ENCODE data around the gene EIF3D. TPM values are rescaled to one million over a fixed set of nuclear protein-coding genes. Genes with fewer than 3 reads are reported as not detected.

Gene EIF3D
- 67.1 TPM for total RNA-seq
- long read RNA-seq, transcript EIF3D-201 (15 exons, 2,155 nt), result major isoform, 52 of 68 reads
- long read RNA-seq, partial matches to known transcripts, result 4 of 68 reads
- long read RNA-seq, other reads (novel, unspliced or antisense), result 12 of 68 reads

GRCh38 chr22:36528795-36529751 is at the start of gene EIF3D:
Gene EIF3D, minus strand, starts transcription at chr22:36529166. Its CDS starts 3,045 bp downstream, at chr22:36526121.
- intact Hi-C loops (cut with DNase I), result no loop called here
- ATAC-seq (peak; percentile 96), DNase-seq (ENCODE audit: missing footprints) (peak; percentile 99)

- intact Hi-C loops (cut with DNase I), result no loop called here
- ATAC-seq (no peak), DNase-seq (ENCODE audit: missing footprints) (no peak)
These were observed 49.7 kb upstream of the EIF3D start for GRCh38 chr22:36578619-36579018.

GRCh38 chr22:36577019-36577418 is 48.1 kb upstream of the EIF3D start:
- no peak for ATAC-seq
- DNase-seq (ENCODE audit: missing footprints), result no peak
- intact Hi-C loops (cut with DNase I), result no loop called here

- intact Hi-C loops (cut with DNase I), result no loop called here
- ATAC-seq (no peak), DNase-seq (ENCODE audit: missing footprints) (no peak)
These were observed 45.8 kb upstream of the EIF3D start for GRCh38 chr22:36574728-36575127.

GRCh38 chr22:36573815-36574363 is 44.9 kb upstream of the EIF3D start:
- intact Hi-C loops (cut with DNase I), result no loop called here
- ATAC-seq, result no peak
- DNase-seq (ENCODE audit: missing footprints), result no peak

GRCh38 chr22:36571991-36572390 is 43.0 kb upstream of the EIF3D start:
- intact Hi-C loops (cut with DNase I), result no loop called here
- ATAC-seq (no peak), DNase-seq (ENCODE audit: missing footprints) (no peak)

GRCh38 chr22:36569999-36570398 is 41.0 kb upstream of the EIF3D start:
- ATAC-seq, result no peak
- intact Hi-C loops (cut with DNase I), result no loop called here
- no peak for DNase-seq (ENCODE audit: missing footprints)

- no peak for DNase-seq (ENCODE audit: missing footprints)
These were observed 39.9 kb upstream of the EIF3D start for GRCh38 chr22:36568846-36569245.

GRCh38 chr22:36566720-36567119 is 37.8 kb upstream of the EIF3D start:
- intact Hi-C loops (cut with DNase I), result no loop called here
- no peak for ATAC-seq
- DNase-seq (ENCODE audit: missing footprints), result no peak

More at GRCh38 chr22:36568846-36569245, 39.9 kb upstream of the EIF3D start:
- intact Hi-C loops (cut with DNase I), result no loop called here
- no peak for ATAC-seq

- intact Hi-C loops (cut with DNase I), result no loop called here
- DNase-seq (ENCODE audit: missing footprints) (no peak), ATAC-seq (no peak)
These were observed 36.7 kb upstream of the EIF3D start for GRCh38 chr22:36565686-36566085.

GRCh38 chr22:36565159-36565507 is 36.2 kb upstream of the EIF3D start:
- DNase-seq (ENCODE audit: missing footprints) (no peak), ATAC-seq (no peak)
- intact Hi-C loops (cut with DNase I), result no loop called here

GRCh38 chr22:36564422-36565158 is 35.6 kb upstream of the EIF3D start:
- no peak for ATAC-seq
- DNase-seq (ENCODE audit: missing footprints), result no peak
- intact Hi-C loops (cut with DNase I), result no loop called here

GRCh38 chr22:36563898-36564297 is 34.9 kb upstream of the EIF3D start:
- DNase-seq (ENCODE audit: missing footprints), result no peak
- ATAC-seq, result no peak
- intact Hi-C loops (cut with DNase I), result no loop called here

- intact Hi-C loops (cut with DNase I), result no loop called here
- ATAC-seq (no peak), DNase-seq (ENCODE audit: missing footprints) (no peak)
These were observed 34.5 kb upstream of the EIF3D start for GRCh38 chr22:36563444-36563843.

- intact Hi-C loops (cut with DNase I), result no loop called here
- ATAC-seq, result no peak
- no peak for DNase-seq (ENCODE audit: missing footprints)
These were observed 34.0 kb upstream of the EIF3D start for GRCh38 chr22:36563001-36563400.

- DNase-seq (ENCODE audit: missing footprints), result no peak
- intact Hi-C loops (cut with DNase I), result no loop called here
- ATAC-seq, result no peak
These were observed 33.4 kb upstream of the EIF3D start for GRCh38 chr22:36562261-36562835.

GRCh38 chr22:36561291-36561811 is 32.4 kb upstream of the EIF3D start:
- no peak for ATAC-seq
- intact Hi-C loops (cut with DNase I), result no loop called here
- DNase-seq (ENCODE audit: missing footprints), result no peak

GRCh38 chr22:36560001-36560400 is 31.0 kb upstream of the EIF3D start:
- intact Hi-C loops (cut with DNase I), result no loop called here

GRCh38 chr22:36554098-36554497 is 25.1 kb upstream of the EIF3D start:
- intact Hi-C loops (cut with DNase I), result no loop called here
- ATAC-seq (no peak), DNase-seq (ENCODE audit: missing footprints) (no peak)

More at GRCh38 chr22:36560001-36560400, 31.0 kb upstream of the EIF3D start:
- DNase-seq (ENCODE audit: missing footprints), result no peak
- no peak for ATAC-seq
